Measurements from ENCODE around the gene RNASEL.

Gene RNASEL

GRCh38 chr1:182567629-182568028, 21.4 kb downstream of the RNASEL start:
- TF ChIP-seq OSR2 (tag by site-specific recombination; IDR thresholded peaks at IDR 0.05) (no peak), ZNF501 (tag by site-specific recombination; IDR thresholded peaks at IDR 0.05) (no peak), SCRT2 (tag by site-specific recombination; IDR thresholded peaks at IDR 0.05) (no peak), ZNF146 (tag by site-specific recombination; IDR thresholded peaks at IDR 0.05) (no peak), ZNF629 (tag by site-specific recombination; IDR thresholded peaks at IDR 0.05) (no peak), ZBTB8A (tag by site-specific recombination; IDR thresholded peaks at IDR 0.05) (no peak), ZEB2 (tag by site-specific recombination; IDR thresholded peaks at IDR 0.05) (no peak), ZNF514 (tag by site-specific recombination; IDR thresholded peaks at IDR 0.05) (no peak), ZNF416 (tag by site-specific recombination; IDR thresholded peaks at IDR 0.05) (no peak), REST (tag by site-specific recombination; IDR thresholded peaks at IDR 0.05) (no peak), ZNF449 (tag by site-specific recombination; IDR thresholded peaks at IDR 0.05) (no peak), ZNF785 (tag by site-specific recombination; IDR thresholded peaks at IDR 0.05) (no peak), REPIN1 (tag by site-specific recombination; IDR thresholded peaks at IDR 0.05; ENCODE audit: low read depth) (no peak), ZNF664 (tag by site-specific recombination; IDR thresholded peaks at IDR 0.05) (no peak), ZNF660 (tag by site-specific recombination; IDR thresholded peaks at IDR 0.05) (no peak), ZNF174 (tag by site-specific recombination; IDR thresholded peaks at IDR 0.05) (no peak), ZNF518A (tag by site-specific recombination; conservative IDR thresholded peaks at IDR 0.05; ENCODE audit: low read depth) (no peak), ZNF621 (tag by site-specific recombination; IDR thresholded peaks at IDR 0.05) (no peak)
- Histone ChIP-seq H3K4me3 (ENCODE audit: low read depth, low read length) (no peak overlapping the region), H3K36me3 (ENCODE audit: control insufficient read depth in 2 of 2, insufficient read depth in 1 of 2, low read length in 2 of 2) (no peaks in the 10 kb centered on the region), H3K9me3 (ENCODE audit: control insufficient read depth, insufficient read depth, low read depth, low read length) (no peaks in the 10 kb centered on the region), H3K4me1 (ENCODE audit: control insufficient read depth, insufficient read depth, low read length) (no peaks in the 10 kb centered on the region), H3K27ac (ENCODE audit: extremely low read depth, low read depth, low read length) (no peak overlapping the region)
- ChIA-PET POLR2A (no interaction called here), CTCF (interaction anchor here (0.7 to 2.0 kb wide), 3 partner anchors 29 to 924 kb away, joined by 3 to 8 read pairs (median 5); no protein-coding TSS in a partner anchor)

All from HEK293 (cell line).